NB4 (cell line): ENCODE data around the gene STK10.

Experiments used
- CTCF ChIP-seq: IDR thresholded peaks from one replicate; pipeline ENCODE4 v1.5.1; 2012; ENCODE audit warnings: low read depth, low read length
- MAX ChIP-seq: IDR thresholded peaks from 2 replicates; pipeline ENCODE4 v1.6.1; 2011; ENCODE audit warnings: low read depth, low read length
- MYC ChIP-seq: IDR thresholded peaks from 2 replicates; pipeline ENCODE4 v1.6.1; 2011; ENCODE audit warnings: low read depth, low read length
- POLR2A ChIP-seq: IDR thresholded peaks from 2 replicates; pipeline ENCODE4 v1.6.1; 2011; ENCODE audit warnings: mild to moderate bottlenecking; ENCODE audit not compliant: insufficient read length; ENCODE audit errors: extremely low read depth

GRCh38 chr5:172082180-172082579 is 105.8 kb downstream of the STK10 start:
- TF ChIP-seq POLR2A (no peak), CTCF (no peak), MAX (no peak), MYC (no peak)
